HEK293T (cell line): ENCODE data around the gene STON2.

Experiments used
- CTCF ChIA-PET: fragments of 350-600 bp; formaldehyde crosslinking; extraction: SDS; loops from one replicate; lab custom pipeline; 2021; ENCODE audit warnings: antibody characterized with exemption, inconsistent platforms; lab: Yijun Ruan, JAX
- POLR2A ChIA-PET: fragments of 350-600 bp; formaldehyde crosslinking; extraction: SDS; loops from one replicate; lab custom pipeline; 2020; ENCODE audit warnings: antibody characterized with exemption, inconsistent platforms; lab: Yijun Ruan, JAX
- DNase-seq: peaks from one replicate; pipeline ENCODE4 v3.0.0; 2012; ENCODE audit warnings: mixed read lengths; ENCODE audit errors: extremely low spot score
- ARNT ChIP-seq: fragments of 450-650 bp; IDR thresholded peaks from 2 replicates; pipeline ENCODE4 v1.6.1; 2017; ENCODE audit warnings: mild to moderate bottlenecking
- BHLHE40 ChIP-seq: fragments of 450-650 bp; IDR thresholded peaks from 2 replicates; pipeline ENCODE4 v1.6.1; 2016; ENCODE audit warnings: mild to moderate bottlenecking, moderate library complexity, borderline replicate concordance
- CTBP1 ChIP-seq: fragments of 450-650 bp; IDR thresholded peaks from 2 replicates; pipeline ENCODE4 v1.6.1; 2016; ENCODE audit warnings: borderline replicate concordance
- ELF4 ChIP-seq: fragments of 450-650 bp; IDR thresholded peaks from 2 replicates; pipeline ENCODE4 v1.6.1; 2017; ENCODE audit warnings: antibody characterized with exemption
- FOXA1 ChIP-seq: fragments of 450-650 bp; IDR thresholded peaks from 2 replicates; pipeline ENCODE4 v1.6.1; 2016; ENCODE audit warnings: mild to moderate bottlenecking
- FOXK2 ChIP-seq: fragments of 450-650 bp; IDR thresholded peaks from 2 replicates; pipeline ENCODE4 v1.6.1; 2016; ENCODE audit warnings: mild to moderate bottlenecking
- FOXM1 ChIP-seq: fragments of 450-650 bp; IDR thresholded peaks from 2 replicates; pipeline ENCODE4 v1.6.1; 2017; ENCODE audit warnings: mild to moderate bottlenecking, borderline replicate concordance
- HDGF ChIP-seq: fragments of 450-650 bp; IDR thresholded peaks from 2 replicates; pipeline ENCODE4 v1.6.1; 2017; ENCODE audit warnings: antibody characterized with exemption, borderline replicate concordance
- L3MBTL2 ChIP-seq: fragments of 450-650 bp; conservative IDR thresholded peaks from 2 replicates; pipeline ENCODE4 v1.6.1; 2016; ENCODE audit warnings: mild to moderate bottlenecking
- LEF1 ChIP-seq: fragments of 450-650 bp; IDR thresholded peaks from 2 replicates; pipeline ENCODE4 v1.6.1; 2017; ENCODE audit warnings: mild to moderate bottlenecking, borderline replicate concordance
- NFRKB ChIP-seq: fragments of 450-650 bp; IDR thresholded peaks from 2 replicates; pipeline ENCODE4 v1.6.1; 2016; ENCODE audit warnings: mild to moderate bottlenecking, moderate library complexity
- PKNOX1 ChIP-seq: fragments of 450-650 bp; IDR thresholded peaks from 2 replicates; pipeline ENCODE4 v1.6.1; 2016
- SP1 ChIP-seq: fragments of 450-650 bp; IDR thresholded peaks from 2 replicates; pipeline ENCODE4 v1.6.1; 2017
- SUZ12 ChIP-seq: fragments of 450-650 bp; IDR thresholded peaks from 2 replicates; pipeline ENCODE4 v1.6.1; 2016; ENCODE audit warnings: mild to moderate bottlenecking
- TARDBP ChIP-seq: fragments of 450-650 bp; IDR thresholded peaks from 2 replicates; pipeline ENCODE4 v1.6.1; 2016
- ZNF384 ChIP-seq: fragments of 450-650 bp; IDR thresholded peaks from 2 replicates; pipeline ENCODE4 v1.6.1; 2016

The STON2 gene

GRCh38 chr14:81336009-81336408, 64.1 kb downstream of the STON2 start:
- no peak for DNase-seq
- ChIA-PET CTCF (no interaction called here), POLR2A (no interaction called here)
- TF ChIP-seq FOXM1 (no peak), SP1 (no peak), PKNOX1 (no peak), L3MBTL2 (no peak), HDGF (no peak), BHLHE40 (no peak), ZNF384 (no peak), ARNT (no peak), ELF4 (no peak), LEF1 (no peak), CTBP1 (no peak), FOXA1 (no peak), NFRKB (no peak), TARDBP (no peak), FOXK2 (no peak), SUZ12 (no peak)

GRCh38 chr14:81332725-81333124, 67.4 kb downstream of the STON2 start:
- POLR2A ChIA-PET, result no interaction called here
- no peak for DNase-seq
- CTCF ChIA-PET, result no interaction called here
- TF ChIP-seq L3MBTL2, result no peak
- no peak for TF ChIP-seq LEF1
- TF ChIP-seq ARNT, result no peak
- no peak for TF ChIP-seq TARDBP
- no peak for TF ChIP-seq PKNOX1
- TF ChIP-seq FOXM1, result no peak
- no peak for TF ChIP-seq BHLHE40
- no peak for TF ChIP-seq SUZ12

GRCh38 chr14:81331229-81332021, 68.7 kb downstream of the STON2 start:
- no peak for DNase-seq
- POLR2A ChIA-PET, result no interaction called here
- CTCF ChIA-PET, result interaction anchor here (1.4 kb wide), 1 partner anchor 62 kb away, joined by 4 read pairs; no protein-coding TSS in a partner anchor
- TF ChIP-seq NFRKB, result no peak

- TF ChIP-seq LEF1, result no peak
- TF ChIP-seq FOXK2, result no peak
- TF ChIP-seq FOXM1, result no peak
- TF ChIP-seq ARNT, result no peak
- no peak for TF ChIP-seq PKNOX1
- no peak for TF ChIP-seq HDGF
- TF ChIP-seq SP1, result no peak
- no peak for TF ChIP-seq CTBP1
- no peak for TF ChIP-seq FOXA1
- no peak for TF ChIP-seq ELF4
- TF ChIP-seq TARDBP, result no peak
- TF ChIP-seq L3MBTL2, result no peak
- no peak for TF ChIP-seq SUZ12
- TF ChIP-seq BHLHE40, result no peak
- no peak for DNase-seq
- POLR2A ChIA-PET, result no interaction called here
- CTCF ChIA-PET, result interaction anchor here (1.4 kb wide), 1 partner anchor 61 kb away, joined by 4 read pairs; no protein-coding TSS in a partner anchor
Observed at GRCh38 chr14:81330619-81331122, 69.5 kb downstream of the STON2 start.

- ChIA-PET CTCF (interaction anchor here (1.4 kb wide), 1 partner anchor 60 kb away, joined by 4 read pairs; no protein-coding TSS in a partner anchor), POLR2A (no interaction called here)
- no peak for DNase-seq
- no peak for TF ChIP-seq FOXA1
- TF ChIP-seq BHLHE40, result no peak
- TF ChIP-seq LEF1, result no peak
- TF ChIP-seq ARNT, result no peak
- no peak for TF ChIP-seq SP1
- TF ChIP-seq CTBP1, result no peak
- TF ChIP-seq L3MBTL2, result no peak
Observed at GRCh38 chr14:81329640-81330381, 70.3 kb downstream of the STON2 start.

GRCh38 chr14:81326451-81326850, 73.7 kb downstream of the STON2 start:
- ChIA-PET POLR2A (no interaction called here), CTCF (no interaction called here)
- DNase-seq, result no peak
- TF ChIP-seq L3MBTL2 (no peak), TARDBP (no peak), FOXM1 (no peak), LEF1 (no peak), CTBP1 (no peak), FOXK2 (no peak), SP1 (no peak), ZNF384 (no peak), NFRKB (no peak), BHLHE40 (no peak), FOXA1 (no peak), PKNOX1 (no peak), ELF4 (no peak), ARNT (no peak), SUZ12 (no peak), HDGF (no peak)
